Ovary (tissue), 9 donors: ENCODE results near the gene ELOA. TPM values are rescaled to one million over a fixed set of nuclear protein-coding genes. Genes with fewer than 3 reads are reported as not detected.

ENCODE experiments used
- DNase-seq, 5 donors: peaks; one replicate each; pipeline ENCODE4 v3.0.0-alpha.2; 2019 to 2020
- H3K27ac ChIP-seq, 2 donors: fragments of 200-600 bp; one replicate each; pipeline versions ENCODE4 v1.5.1 to v1.8.0; 2019 to 2022
- H3K27me3 ChIP-seq: fragments of 200-600 bp; one replicate; pipeline ENCODE4 v1.8.0; 2022
- H3K36me3 ChIP-seq: fragments of 200-600 bp; sonication (generic); one replicate; pipeline ENCODE4 v1.5.1; 2019
- H3K4me1 ChIP-seq: one replicate; pipeline ENCODE4 v1.8.1; 2013; ENCODE audit warnings: mild to moderate bottlenecking, moderate library complexity; ENCODE audit not compliant: insufficient read depth
- H3K4me3 ChIP-seq: fragments of 200-600 bp; sonication (generic); one replicate; pipeline ENCODE4 v1.5.1; 2017
- H3K9me3 ChIP-seq, 2 donors: fragments of 200-600 bp in 1 of 2; sonication (generic) in 1 of 2; one replicate each; pipeline versions ENCODE4 v1.5.1 to v1.8.1; 2013 to 2019; ENCODE audit warnings: mild to moderate bottlenecking in 1 of 2, moderate library complexity in 1 of 2
- CTCF ChIP-seq, 3 donors: fragments of 450-650 bp in 2 of 3; fragments of 200-600 bp in 1 of 3; IDR thresholded peaks; one replicate each; pipeline versions ENCODE4 v1.5.1 to v1.8.0; 2016 to 2022; ENCODE audit warnings: antibody characterized with exemption in 3 of 3, mild to moderate bottlenecking in 1 of 3
- EP300 ChIP-seq: sonication (generic); formaldehyde crosslinking; IDR thresholded peaks from one replicate; pipeline ENCODE4 v1.6.1; 2017; ENCODE audit warnings: antibody characterized with exemption
- POLR2A ChIP-seq: fragments of 450-650 bp; IDR thresholded peaks from one replicate; pipeline ENCODE4 v1.6.1; 2017; ENCODE audit warnings: antibody characterized with exemption, mild to moderate bottlenecking, moderate library complexity
- WGBS, 3 donors: extraction: QIAGEN DNeasy Blood & Tissue Kit in 1 of 3; methylation state at CpG; one replicate each; pipeline versions ENCODE4 v1.1.5 to v1.1.7; 2013 to 2017; 5-methylcytosine and 5-hydroxymethylcytosine counted together
- intact Hi-C, 4 donors: fragments of 100-400 bp; cut with DNase I; formaldehyde crosslinking; loops; one replicate each; pipeline versions ENCODE4 v1.11.0 to v1.15.1; 2022 to 2023
- polyA plus RNA-seq, 2 donors: library from polyadenylated mRNA; stranded (reverse); fragments of 200-250 nt in 1 of 2; fragments of 350-450 nt in 1 of 2; fragmentation: Illumina TruSeq in 1 of 2; extraction: RNeasy Lipid Tissue Mini Kit (QIAGEN cat#74804) in 1 of 2; gene quantifications; one replicate each; pipeline ENCODE4 v1.2.3, GENCODE V29; 2013 to 2014
- total RNA-seq, 7 donors: library from RNA; depleted of rRNA in 2 of 7; stranded (reverse); fragments of >200 nt in 2 of 7; fragmentation: NEBNext Ultra II Directional in 3 of 7; extraction: Animal tissue kit (Norgen Biotek cat#: 25700) in 3 of 7; gene quantifications; one replicate each; pipeline versions ENCODE4 v1.1.0 to v1.2.4, GENCODE V29; 2016 to 2023
- donor health status: DM: no; HTN: no; CAD: no; lungs with moderate emphysema.
- donor health status: DM: no; HTN: no; CAD: no.
- donor health status: Bipolar disorder and iron deficiency.
- donor health status: DM: yes; HTN: yes; CAD: no.
- donor health status: DM: no; HTN: no; CAD: no.
- donor health status: DM: yes; HTN: yes; CAD: no.

Gene ELOA
- total and polyA plus RNA-seq, 9 donors, result 13.0 to 38.0 (median 27.3) TPM

GRCh38 chr1:23757812-23758211 is 14.5 kb downstream of the ELOA start:
- Histone ChIP-seq H3K9me3 (no peaks in the 10 kb centered on the region), H3K36me3 (no peaks in the 10 kb centered on the region), H3K27ac (no peak overlapping the region), H3K4me1 (no peaks in the 10 kb centered on the region), H3K27me3 (no peaks in the 10 kb centered on the region), H3K4me3 (no peak overlapping the region)
- no peak for DNase-seq
- TF ChIP-seq EP300, result no peak
- TF ChIP-seq POLR2A, result no peak
- 80 to 94% (median 93%) methylated on average over 1 of the region's 1 CpG for whole genome bisulfite sequencing, 3 donors
- intact Hi-C loops, result no loop called here

- TF ChIP-seq EP300 (no peak), POLR2A (no peak), CTCF (IDR thresholded peaks at IDR 0.05) (no peak)
- Histone ChIP-seq H3K4me1 (no peaks in the 10 kb centered on the region), H3K27ac (no peak overlapping the region), H3K27me3 (no peaks in the 10 kb centered on the region), H3K9me3 (no peaks in the 10 kb centered on the region), H3K36me3 (no peaks in the 10 kb centered on the region), H3K4me3 (no peak overlapping the region)
- DNase-seq, result no peak
- intact Hi-C loops, result no loop called here
- 14 to 25% (median 22%) methylated on average over 4 of the region's 4 CpGs for WGBS, 3 donors
Measured at GRCh38 chr1:23759277-23759676, 16.0 kb downstream of the ELOA start.

- Histone ChIP-seq H3K4me1 (no peaks in the 10 kb centered on the region), H3K4me3 (no peak overlapping the region), H3K9me3 (no peaks in the 10 kb centered on the region), H3K27ac (no peak overlapping the region), H3K36me3 (no peaks in the 10 kb centered on the region), H3K27me3 (no peaks in the 10 kb centered on the region)
- DNase-seq, result no peak
- TF ChIP-seq EP300 (no peak), CTCF (IDR thresholded peaks at IDR 0.05) (no peak), POLR2A (no peak)
- intact Hi-C loops, result no loop called here
- 82 to 85% (median 84%) methylated on average over 7 of the region's 7 CpGs for WGBS, 3 donors
Measured at GRCh38 chr1:23763041-23763577, 19.8 kb downstream of the ELOA start.

- DNase-seq, result no peak
- H3K27ac ChIP-seq, result no peak overlapping the region
- H3K4me3 ChIP-seq, result no peak overlapping the region
- TF ChIP-seq POLR2A (no peak), EP300 (no peak), CTCF (IDR thresholded peaks at IDR 0.05) (no peak)
- intact Hi-C loops, result loop anchor here in 1 of 4 donors (5.0 kb wide), 1 partner anchor 149 kb away; no protein-coding TSS in a partner anchor
- no peaks in the 10 kb centered on the region for H3K36me3 ChIP-seq
- no peaks in the 10 kb centered on the region for H3K4me1 ChIP-seq
- 77 to 85% (median 83%) methylated on average over 5 of the region's 5 CpGs for WGBS, 3 donors
- H3K9me3 ChIP-seq, result no peaks in the 10 kb centered on the region
- no peaks in the 10 kb centered on the region for H3K27me3 ChIP-seq
Measured at GRCh38 chr1:23768733-23769132, 25.5 kb downstream of the ELOA start.

- WGBS, 3 donors, result 14 to 15% (median 15%) methylated on average over 14 of the region's 14 CpGs
Measured at GRCh38 chr1:23772049-23772853, 29.0 kb downstream of the ELOA start.

More at GRCh38 chr1:23772049-23772853, 29.0 kb downstream of the ELOA start:
- Histone ChIP-seq H3K4me3 (no peak overlapping the region), H3K4me1 (peaks cover 2% of the 10 kb centered on the region), H3K9me3 (no peaks in the 10 kb centered on the region), H3K36me3 (no peaks in the 10 kb centered on the region), H3K27me3 (no peaks in the 10 kb centered on the region), H3K27ac (no peak overlapping the region)
- DNase-seq, result peak; percentile 78 to 89 (median 87)
- intact Hi-C loops, result loop anchor here in 1 of 4 donors (10.0 kb wide), 1 partner anchor 243 kb away; no protein-coding TSS in a partner anchor
- TF ChIP-seq CTCF (IDR thresholded peaks at IDR 0.05) (peak; percentile 72 to 74 (median 72)), EP300 (no peak)
